CD4-positive, alpha-beta T cell treated with Interleukin-6 for 4 hours (primary cell): ENCODE measurements around the gene IWS1.
"Not testable (repeated sequence)": the region's sequence is repeated elsewhere in the genome, so short reads cannot be mapped to it uniquely, and the experiment has no call there.

Experiments
- DNase-seq: peaks from one replicate; pipeline ENCODE4 v3.0.0-alpha.2; 2020; ENCODE audit warnings: mixed read lengths

Gene IWS1

GRCh38 chr2:127560201-127560930 lies 34.1 kb upstream of the IWS1 start:
- no peak for DNase-seq

DNA sequence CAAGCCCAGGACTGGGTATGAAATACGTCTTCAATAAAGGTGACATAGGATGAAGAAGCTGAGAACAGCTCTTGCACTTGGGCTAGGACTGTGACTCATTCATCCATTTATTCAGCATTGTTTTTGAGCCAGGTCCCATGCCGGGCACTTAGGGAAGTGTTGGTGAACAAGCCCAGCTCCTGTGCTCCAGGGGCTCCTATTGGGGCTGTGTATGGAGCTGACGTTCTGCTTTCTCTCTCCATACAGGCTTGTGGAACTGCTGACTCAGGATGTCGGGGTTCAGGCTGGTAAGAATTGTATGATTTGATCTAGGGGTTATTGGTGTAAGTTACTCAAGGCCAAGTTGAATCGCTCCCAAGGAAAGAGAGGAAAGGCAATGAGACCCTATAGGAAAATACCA lies 33.2 kb upstream of the IWS1 start:
- no peak for DNase-seq

GRCh38 chr2:127558911-127559310 lies 32.6 kb upstream of the IWS1 start:
- no peak for DNase-seq

GRCh38 chr2:127552846-127553245 lies 26.6 kb upstream of the IWS1 start:
- no peak for DNase-seq

- no peak for DNase-seq
Observed at GRCh38 chr2:127552336-127552735, 26.0 kb upstream of the IWS1 start.

DNA sequence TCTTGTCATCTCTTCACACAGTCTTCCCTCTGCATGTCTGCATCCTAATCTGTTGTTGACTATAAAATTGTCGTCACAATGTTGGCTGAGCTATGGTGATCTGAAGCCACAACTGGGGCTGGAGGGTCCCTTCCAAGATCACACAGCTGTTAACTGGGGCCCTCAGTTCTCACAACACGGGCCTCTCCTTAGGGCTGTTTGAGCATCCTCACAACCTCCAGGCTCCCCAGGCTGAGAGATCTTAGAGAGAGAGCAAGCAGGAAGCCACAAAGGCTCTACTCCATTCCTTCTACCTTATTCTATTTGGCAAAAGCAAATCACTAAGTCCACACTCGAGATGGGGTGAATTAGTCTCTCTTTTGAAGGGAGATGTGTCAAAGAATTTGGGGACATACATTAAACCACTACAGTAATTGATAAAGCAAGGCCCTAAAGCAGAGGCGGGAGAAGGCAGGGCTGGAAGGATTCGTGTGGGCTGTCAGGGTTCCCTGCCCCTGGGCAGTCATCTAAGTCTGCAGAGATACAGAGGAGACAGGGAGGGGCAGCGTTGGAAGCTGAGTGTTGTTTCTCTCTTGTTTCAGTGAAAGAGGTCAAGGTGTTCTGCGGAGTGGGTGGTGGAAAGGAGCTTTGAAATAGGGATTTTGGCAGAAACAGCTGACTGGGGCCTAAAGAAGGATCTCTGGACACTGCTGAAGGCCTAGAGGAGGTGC lies 25.1 kb upstream of the IWS1 start:
- DNase-seq: no peak

DNA sequence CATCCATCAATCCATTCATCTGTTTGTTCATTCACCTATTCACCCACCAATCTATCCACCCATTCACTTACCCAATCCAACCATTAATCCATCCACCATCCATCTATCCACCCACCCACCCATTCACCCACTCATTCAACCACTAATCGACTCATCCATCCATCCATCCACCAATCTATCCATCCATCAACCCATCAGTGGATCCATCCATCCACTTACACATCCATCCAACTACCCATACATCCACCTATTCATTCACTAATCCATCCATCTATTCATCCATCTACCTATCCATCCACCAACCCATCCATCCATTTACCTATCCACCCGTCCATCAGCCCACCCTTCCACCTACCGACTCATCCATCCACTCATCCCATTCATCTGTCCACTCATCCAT lies 20.5 kb upstream of the IWS1 start:
- DNase-seq: no peak

DNA sequence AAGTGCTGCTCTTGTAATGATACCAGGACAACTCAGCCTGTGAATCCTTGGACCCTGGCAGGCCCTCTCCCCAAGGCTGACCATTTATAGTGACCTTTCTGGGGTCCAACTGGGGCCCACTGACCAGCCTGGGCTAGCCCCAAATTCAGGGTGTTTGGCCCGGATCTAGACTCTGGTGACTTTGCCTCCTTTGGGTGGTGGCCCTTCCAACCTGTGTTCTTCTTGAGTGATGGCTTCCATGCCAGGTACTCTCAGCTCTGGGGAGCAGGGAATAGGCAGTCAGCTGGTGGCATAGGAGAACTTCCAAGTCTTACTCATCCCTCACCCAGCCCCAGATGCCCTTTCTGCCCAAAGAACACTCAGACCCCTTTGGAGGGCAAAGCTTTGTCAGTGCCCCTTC lies 19.5 kb upstream of the IWS1 start:
- no peak for DNase-seq

DNA sequence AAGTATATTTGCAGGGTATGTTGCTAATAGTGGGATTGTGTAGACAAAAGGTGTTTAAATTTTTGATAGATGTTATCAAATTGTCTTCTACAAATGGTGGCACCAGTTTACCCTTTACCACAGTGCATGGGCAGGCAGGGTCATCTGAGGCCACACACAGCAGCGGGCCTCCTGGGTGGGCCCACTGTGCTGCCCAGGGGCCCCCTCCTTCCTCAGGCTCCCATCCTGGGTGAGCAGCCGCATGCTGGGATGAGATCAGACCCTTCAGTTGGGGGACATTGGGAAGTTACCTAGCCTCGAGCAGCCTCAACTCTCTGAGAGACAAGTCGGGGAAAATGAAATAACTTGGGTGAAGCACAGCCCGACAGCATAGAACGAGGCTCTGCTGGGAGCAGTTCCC lies 18.9 kb upstream of the IWS1 start:
- DNase-seq: no peak

GRCh38 chr2:127543013-127543501 lies 16.8 kb upstream of the IWS1 start:
- not testable (repeated sequence) for DNase-seq

DNA sequence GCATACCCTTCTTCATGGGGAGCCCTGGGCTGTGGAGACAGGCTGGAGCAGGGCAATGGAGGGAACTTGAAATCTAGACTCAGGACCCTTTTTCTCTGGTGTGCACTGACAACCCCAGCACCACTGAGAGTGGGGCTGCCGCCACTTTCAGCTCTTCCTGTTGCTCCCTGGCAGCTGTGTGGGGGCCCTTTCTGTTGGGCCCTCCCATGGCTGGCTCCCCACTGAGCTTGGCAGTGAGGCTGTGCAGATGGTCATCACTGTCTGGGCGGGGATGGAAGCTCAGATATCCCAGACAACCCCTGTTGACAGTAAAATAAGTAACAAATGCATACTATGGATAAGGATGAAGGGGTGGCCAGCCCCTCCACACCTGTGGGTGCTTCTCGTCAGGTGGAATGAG lies 15.9 kb upstream of the IWS1 start:
- no peak for DNase-seq

DNA sequence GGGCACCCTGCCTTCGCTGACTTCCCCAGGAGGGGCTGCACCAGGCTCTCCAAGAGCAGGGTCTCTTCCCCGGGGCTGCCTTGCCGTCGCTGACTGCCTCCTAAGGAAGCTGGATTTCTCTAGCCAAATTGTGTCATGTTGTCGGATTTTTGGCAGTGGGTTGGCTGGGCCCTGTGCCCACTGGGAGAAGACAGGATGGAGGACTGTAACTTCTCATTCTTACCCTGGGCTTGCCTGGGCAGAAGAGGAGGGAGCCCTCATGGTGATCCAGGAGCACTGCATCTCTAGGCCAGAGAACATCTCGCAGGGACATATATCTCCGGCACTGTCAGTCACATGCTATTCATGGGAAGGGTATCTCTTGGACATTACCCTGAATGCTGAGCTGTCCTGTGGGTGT lies 15.5 kb upstream of the IWS1 start:
- DNase-seq: no peak

- DNase-seq: no peak
Observed at GRCh38 chr2:127537644-127538043, 11.4 kb upstream of the IWS1 start.

DNA sequence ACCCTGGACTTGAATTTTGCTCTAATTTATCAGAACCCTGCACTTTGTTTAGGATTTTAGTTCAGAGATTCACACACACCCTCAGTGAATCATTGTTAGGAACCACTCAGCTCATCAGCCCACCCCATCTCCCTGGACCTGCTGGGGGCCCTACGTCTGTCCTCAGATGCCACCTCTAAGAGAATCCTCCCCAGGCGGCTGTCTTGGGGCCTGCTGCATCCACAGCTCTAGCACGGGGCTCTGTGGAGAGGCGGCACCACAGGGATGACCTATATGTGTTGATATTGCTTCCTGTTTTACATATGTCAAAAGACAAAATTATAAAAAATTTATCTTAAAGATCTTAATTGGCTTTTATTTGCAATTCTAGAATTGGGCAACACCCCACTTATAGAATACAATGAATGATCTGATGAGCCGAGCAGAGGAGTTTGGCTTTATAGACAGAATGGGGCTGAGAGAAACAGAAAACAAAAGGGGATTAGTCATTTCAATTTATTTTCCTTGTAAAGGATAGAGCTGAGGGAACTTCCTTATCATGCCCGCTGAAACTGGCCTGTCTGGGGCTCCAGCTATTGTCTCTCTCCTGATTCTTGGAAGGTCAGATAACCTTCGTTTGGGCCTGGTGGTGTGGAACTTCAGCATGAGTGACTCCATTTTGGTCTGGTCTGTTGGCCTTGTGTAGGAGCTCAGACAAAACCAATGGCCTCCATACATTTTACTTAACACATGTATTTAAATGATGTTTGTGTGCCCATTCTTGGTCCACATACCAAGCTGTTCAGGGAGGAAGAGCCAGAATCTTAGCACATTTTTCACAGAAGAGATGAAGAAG lies 10.6 kb upstream of the IWS1 start:
- no peak for DNase-seq

DNA sequence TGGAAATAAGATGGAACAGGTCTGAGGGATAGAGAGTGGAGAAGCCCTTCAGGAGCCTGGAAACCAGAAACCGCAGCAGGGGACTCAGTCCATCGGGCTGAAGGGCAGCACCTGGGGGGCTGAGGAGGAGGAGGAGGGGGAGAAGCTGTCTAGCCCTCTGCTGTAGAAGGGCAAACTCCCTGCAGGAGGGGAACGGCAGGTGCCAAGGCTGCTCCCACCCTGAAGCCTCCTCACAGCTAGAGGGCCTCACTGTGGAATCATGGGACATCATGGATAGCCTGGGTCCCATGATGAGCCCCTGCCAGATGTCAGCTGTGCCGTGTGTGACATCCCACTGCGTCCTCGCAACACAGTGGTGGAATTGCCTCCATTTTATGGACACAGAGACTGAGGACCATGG lies 9.6 kb upstream of the IWS1 start:
- DNase-seq: no peak

DNA sequence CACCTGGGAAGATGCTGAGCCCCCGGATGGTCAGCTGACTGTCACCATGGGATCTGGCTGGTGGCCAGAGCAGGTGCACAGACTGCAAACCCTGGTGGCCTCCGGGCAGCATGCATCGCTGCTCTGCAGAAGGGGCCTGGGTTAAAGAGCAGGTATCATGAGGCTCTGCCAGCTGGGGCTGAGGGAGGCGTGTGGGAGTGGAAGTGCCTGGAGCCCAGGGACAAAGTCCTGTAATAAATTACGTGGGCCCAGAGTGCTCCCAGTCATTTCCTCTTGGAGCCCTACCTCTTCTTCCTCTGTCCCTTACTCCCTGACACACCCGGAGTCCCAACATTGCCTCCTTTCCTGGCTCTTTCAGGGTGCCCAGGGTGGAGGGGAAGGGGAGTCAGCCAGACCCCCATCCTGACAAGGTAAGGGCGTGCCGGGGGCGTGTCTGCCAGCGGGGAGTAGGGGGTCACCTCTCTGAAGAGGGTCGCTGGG lies 9.2 kb upstream of the IWS1 start, which contains the start of gene MYO7B:
Gene MYO7B, plus strand, starts transcription at position 262 of the 480 bp plus-strand sequence. CDS start 24,040 bp downstream, outside the sequence.
- no peak for DNase-seq

DNA sequence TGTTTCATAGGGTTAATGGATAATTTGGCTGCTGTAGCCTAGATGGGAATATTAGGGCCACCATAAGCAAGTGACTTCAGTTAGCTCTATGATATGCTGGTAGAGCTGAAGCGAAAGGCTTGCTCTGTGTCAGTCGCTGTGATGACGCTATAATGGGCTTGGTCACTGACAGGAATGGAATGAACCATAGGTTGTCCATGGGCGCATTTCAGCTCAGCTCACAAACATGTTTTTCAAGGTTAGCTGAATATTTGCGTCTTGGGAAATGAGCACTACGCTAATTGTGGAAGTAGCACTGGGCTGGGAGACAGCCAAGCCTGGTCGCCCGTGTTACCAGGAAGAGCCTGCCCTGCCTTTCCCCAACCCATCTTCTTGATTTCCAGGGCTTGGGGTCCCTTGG lies 6.0 kb upstream of the IWS1 start:
- DNase-seq: no peak

GRCh38 chr2:127531221-127531648 lies 4.9 kb upstream of the IWS1 start:
- no peak for DNase-seq

DNA sequence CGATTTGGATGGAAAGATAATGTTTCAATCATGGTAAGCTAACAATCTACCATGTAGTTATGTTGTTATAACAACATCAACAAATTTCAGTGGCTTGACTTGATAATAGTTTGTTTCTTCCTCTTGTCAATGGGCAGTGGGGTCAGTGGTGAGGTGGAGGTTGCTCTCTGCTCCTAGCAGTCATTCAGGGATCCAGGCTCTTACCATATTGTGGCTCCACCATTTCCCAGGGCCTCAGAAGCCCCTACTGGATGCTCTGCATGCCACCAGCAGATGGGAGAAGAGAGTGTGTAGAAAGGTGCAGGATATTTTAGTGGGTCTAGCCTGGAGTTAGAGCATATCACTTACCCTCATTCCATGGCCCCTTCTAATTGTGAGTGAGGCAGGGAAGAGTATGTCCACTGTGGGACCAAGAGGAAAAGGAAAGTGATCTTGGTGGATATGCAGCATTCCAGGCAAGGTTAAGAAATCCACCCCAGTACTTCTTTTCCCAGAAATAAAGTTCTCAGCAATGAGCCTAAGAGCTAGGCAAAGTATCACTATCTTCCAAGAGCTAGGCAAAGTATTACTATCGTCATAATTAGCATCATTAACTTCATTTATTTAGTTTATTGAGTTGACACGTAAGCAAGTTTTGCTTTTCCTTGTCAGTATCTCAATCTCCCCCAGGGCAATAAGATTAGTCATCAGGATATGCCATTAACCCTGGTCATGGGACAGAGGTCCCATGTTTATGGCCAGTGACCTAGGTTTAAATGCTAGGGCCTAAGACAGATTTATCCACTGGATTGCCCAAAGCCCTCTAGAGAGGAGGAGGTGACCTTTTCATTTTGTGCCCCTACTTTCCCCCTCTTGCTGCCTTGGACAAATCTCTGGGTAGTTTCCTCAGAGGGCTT lies 4.2 kb upstream of the IWS1 start:
- no peak for DNase-seq

DNA sequence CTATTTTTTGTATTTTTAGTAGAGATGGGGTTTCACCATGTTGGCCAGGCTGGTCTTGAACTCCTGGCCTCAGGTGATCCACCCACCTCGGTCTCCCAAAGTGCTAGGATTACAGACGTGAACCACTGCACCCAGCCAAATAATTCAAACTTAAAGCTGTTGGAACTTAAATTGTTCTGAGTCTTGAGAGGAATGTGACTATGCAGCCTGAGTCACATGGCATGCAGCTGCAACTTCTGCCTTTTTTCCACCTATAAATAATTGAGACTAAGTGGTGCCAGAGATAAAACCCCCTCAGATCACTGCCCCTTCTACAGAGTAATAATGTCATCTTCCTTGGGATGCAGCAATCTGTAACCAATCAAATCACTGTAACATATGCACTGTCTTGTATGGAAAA lies 3.1 kb upstream of the IWS1 start:
- not testable (repeated sequence) for DNase-seq

DNA sequence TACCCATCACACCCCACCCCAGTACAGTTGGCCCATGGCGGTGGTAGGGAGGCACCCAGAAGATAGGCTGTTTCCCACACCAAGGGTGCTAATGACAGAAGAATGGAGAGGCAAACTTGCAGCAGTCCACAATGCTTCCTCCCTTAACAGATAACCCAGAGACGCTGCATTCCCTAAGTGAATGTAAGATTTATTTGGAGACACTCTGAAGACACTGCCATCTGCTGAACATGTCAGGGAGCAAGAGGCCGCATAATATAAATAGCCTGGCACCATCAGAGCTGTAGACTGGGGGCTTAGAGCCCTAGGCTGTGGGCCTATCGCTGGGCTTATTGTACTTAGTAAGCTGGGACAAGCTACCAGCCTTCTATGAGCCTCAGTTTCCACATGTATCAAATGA lies 2.2 kb upstream of the IWS1 start:
- no peak for DNase-seq
